GM12874 (cell line): Measurements from ENCODE around the gene TBC1D21.

Experiments used
- TF ChIP-seq, protein P1 (sequence below): IDR thresholded peaks from 2 replicates; pipeline ENCODE4 v1.5.1; 2011; ENCODE audit warnings: low read depth, mild to moderate bottlenecking, control low read depth, low read length, moderate library complexity; ENCODE audit not compliant: insufficient read depth

Gene TBC1D21

DNA sequence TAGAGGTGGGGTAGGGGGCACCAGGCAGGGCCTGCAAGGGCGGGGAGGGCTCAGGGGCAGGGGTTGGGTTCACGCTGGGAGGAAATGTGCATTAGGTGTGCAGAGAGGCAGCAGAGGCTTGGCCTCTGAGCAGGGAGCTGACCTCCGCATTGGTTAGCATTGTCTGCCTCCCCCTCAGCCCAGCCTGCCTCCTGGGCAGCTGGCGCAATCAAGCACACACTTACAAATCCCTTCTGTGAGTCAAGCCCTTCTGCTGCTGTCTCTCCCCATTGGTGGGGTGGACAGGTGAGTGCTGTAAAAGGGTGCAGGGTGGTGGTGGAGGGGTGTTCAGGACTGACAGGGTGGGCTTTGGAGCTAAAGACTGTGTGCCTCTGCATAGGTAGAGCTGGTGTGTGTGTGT is 62.2 kb downstream of the TBC1D21 start:
- TF ChIP-seq, protein P1, sequence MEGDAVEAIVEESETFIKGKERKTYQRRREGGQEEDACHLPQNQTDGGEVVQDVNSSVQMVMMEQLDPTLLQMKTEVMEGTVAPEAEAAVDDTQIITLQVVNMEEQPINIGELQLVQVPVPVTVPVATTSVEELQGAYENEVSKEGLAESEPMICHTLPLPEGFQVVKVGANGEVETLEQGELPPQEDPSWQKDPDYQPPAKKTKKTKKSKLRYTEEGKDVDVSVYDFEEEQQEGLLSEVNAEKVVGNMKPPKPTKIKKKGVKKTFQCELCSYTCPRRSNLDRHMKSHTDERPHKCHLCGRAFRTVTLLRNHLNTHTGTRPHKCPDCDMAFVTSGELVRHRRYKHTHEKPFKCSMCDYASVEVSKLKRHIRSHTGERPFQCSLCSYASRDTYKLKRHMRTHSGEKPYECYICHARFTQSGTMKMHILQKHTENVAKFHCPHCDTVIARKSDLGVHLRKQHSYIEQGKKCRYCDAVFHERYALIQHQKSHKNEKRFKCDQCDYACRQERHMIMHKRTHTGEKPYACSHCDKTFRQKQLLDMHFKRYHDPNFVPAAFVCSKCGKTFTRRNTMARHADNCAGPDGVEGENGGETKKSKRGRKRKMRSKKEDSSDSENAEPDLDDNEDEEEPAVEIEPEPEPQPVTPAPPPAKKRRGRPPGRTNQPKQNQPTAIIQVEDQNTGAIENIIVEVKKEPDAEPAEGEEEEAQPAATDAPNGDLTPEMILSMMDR = no peak

DNA sequence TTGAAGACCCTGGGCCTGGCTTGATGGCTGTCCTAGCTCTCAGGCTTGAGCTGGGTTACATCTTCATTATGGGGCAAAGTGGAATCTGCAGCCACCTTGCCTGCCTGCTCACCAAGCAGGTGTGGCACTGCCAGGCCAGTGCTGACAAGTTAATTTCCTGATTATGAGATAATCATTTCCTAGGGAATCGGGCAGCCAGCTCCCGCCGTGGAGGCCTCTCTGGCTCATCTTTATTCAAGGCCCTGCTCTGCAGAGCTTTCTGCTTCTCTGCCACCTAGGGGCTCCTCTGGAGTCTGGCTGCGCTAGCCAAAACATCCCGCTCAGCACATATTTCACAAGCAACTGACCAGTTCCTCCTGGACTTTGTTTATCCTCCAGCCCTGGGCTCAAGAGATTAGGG is 62.8 kb downstream of the TBC1D21 start:
- TF ChIP-seq, protein P1 = no peak

DNA sequence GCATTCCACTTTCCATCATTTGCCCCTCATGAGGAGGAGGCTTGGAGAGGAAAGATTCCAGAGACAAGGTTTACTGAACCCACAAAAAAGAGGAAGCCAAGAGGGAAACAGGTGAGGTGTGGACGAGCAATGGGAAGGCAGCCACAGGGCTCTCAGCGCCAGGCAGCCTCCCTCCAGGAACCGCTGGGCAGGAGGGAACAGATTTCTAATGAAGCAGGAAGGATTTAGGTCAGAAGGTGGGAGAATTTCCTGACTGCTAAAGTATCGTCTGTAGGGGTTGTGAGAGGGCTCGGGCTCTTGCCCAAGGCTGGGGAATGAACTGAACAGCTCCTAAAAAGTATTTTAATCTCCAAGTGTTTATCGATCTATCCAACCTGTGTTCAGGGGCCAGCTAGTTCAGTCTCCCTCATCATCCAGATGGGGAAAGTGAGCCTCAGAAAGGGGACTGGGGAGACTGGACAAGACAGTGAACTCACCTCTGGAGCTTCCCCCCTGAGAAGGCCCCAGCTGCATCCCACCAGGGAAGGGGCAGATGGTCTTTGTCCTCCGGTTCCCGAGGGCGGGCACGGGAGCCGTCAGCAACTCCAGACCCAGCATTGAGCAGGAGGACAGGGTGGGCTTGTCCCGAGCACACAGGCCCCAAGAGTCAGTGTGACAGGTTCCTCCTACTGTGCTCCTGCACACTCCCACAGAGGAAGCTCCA is 63.4 kb downstream of the TBC1D21 start:
- TF ChIP-seq, protein P1 = no peak

DNA sequence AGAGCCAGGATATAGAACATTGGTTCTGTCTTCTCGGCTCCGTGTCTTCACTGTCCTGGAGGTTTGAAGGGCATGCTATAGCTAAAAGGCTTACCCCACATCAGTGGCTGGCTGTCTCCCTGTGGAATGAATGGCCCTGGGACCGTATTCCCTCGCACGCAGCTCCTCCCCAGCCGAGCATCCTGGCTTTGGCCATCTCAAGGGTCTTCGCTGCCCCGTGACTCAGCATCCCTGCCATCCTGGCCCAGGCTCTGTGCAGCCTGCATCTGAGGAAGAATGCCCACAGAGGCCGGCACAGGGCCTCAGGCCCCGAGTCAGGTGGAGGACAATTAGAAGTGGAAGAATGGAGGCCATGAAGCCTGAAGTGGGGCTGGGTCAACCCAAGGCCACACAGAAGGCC is 63.9 kb downstream of the TBC1D21 start:
- TF ChIP-seq, protein P1 = no peak

DNA sequence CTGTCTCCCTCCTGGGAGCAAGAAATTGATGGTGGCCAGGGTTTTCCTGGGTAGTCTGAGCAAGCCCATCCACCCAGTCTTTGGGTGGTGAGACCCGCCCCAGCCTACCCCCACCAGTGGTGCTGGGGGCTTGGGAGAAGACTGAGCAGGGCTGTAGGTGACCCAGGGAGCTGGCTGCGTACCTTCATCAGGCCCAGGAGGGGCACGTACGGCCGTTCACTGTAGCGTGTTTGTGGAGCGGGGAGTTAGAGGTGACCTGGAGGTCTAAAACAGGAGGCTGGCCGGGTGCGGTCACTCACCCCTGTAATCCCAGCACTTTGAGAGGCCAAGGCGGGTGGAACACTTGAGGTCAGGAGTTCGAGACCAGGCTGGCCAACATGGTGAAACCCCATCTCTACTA is 64.4 kb downstream of the TBC1D21 start:
- TF ChIP-seq, protein P1 = no peak
